Measurements from ENCODE around the gene FAM174B.

FAM174B gene

GRCh38 chr15:92619145-92620101 is 36.2 kb downstream of the FAM174B start:
- H3K9me2 ChIP-seq (ENCODE audit: low read depth, low read length), result no peaks in the 10 kb centered on the region
- H4K20me1 ChIP-seq (ENCODE audit: insufficient read depth, low read length), result no peaks in the 10 kb centered on the region
- no peaks in the 10 kb centered on the region for H3K9me3 ChIP-seq (ENCODE audit: low read length)
- H2AFZ ChIP-seq (ENCODE audit: low read length), result no peak overlapping the region
- no peak overlapping the region for H3K27ac ChIP-seq (ENCODE audit: low read depth, low read length, poor library complexity, severe bottlenecking)
- no peak overlapping the region for H3K4me2 ChIP-seq (ENCODE audit: low read length)
- H3F3A ChIP-seq (ENCODE audit: insufficient read depth, low read length), result no peaks in the 10 kb centered on the region
- H3K4me1 ChIP-seq (ENCODE audit: insufficient read depth, low read length, severe bottlenecking), result no peaks in the 10 kb centered on the region
- no peak overlapping the region for H3K4me3 ChIP-seq (ENCODE audit: low read depth, low read length, poor library complexity, severe bottlenecking)
- H3K79me2 ChIP-seq (ENCODE audit: insufficient read depth, low read length), result no peaks in the 10 kb centered on the region
- no peaks in the 10 kb centered on the region for H3K27me3 ChIP-seq (ENCODE audit: insufficient read depth, low read length)
- H3K9ac ChIP-seq (ENCODE audit: low read length), result no peak overlapping the region
- no peaks in the 10 kb centered on the region for H3K36me3 ChIP-seq (ENCODE audit: insufficient read depth, low read length)
- TF ChIP-seq, protein P1, sequence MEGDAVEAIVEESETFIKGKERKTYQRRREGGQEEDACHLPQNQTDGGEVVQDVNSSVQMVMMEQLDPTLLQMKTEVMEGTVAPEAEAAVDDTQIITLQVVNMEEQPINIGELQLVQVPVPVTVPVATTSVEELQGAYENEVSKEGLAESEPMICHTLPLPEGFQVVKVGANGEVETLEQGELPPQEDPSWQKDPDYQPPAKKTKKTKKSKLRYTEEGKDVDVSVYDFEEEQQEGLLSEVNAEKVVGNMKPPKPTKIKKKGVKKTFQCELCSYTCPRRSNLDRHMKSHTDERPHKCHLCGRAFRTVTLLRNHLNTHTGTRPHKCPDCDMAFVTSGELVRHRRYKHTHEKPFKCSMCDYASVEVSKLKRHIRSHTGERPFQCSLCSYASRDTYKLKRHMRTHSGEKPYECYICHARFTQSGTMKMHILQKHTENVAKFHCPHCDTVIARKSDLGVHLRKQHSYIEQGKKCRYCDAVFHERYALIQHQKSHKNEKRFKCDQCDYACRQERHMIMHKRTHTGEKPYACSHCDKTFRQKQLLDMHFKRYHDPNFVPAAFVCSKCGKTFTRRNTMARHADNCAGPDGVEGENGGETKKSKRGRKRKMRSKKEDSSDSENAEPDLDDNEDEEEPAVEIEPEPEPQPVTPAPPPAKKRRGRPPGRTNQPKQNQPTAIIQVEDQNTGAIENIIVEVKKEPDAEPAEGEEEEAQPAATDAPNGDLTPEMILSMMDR (IDR thresholded peaks at IDR 0.05; ENCODE audit: low read length), result no peak
- no peak for TF ChIP-seq EZH2 (IDR thresholded peaks at IDR 0.05; ENCODE audit: borderline replicate concordance, low read length)

DNA sequence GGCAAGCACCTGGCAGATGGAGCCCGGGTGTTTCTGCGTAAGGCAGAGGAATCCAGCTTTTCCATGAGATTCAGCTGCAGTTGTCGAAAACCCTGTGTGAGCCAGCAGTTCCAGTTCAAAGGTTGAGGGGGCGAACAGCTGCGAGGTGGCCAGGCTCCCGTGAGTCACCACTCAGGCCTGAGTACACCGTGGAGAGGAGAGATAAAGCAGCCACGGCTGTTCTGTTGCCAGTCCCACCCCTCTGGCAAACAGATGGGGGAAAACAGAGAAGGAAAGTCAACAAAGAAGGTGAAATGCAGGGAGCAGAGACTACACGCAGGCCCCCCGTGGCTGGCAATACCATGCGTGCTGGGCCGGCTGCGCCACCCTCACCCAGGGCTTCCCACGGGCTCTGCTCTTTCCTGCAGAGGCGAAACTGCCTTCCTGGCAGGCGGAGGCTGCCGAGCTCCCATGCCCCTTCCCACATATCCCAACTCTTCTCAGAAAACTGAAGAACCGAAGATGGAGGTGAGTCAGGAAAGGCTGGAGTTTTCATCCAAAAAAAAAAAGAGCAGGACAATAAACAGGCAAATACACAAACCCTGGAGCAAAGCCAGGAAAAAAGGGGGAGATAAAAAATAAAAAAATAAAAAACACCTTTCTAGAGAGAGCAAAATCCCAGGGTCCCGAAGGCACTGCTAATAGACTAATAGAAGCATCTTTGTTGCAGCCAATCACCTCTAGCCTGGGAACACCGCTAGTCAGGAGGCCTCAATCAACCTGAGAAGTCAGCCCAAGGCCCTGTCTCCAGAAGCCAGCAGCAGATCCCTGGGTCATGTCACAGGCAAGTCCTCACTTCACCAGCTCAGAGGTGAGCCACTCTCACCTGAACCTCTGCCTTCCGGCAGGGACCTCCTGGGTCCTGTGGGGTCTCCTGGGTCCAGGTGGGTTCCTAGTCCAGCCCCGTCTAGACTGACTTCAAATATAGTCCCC is 37.7 kb downstream of the FAM174B start:
- Histone ChIP-seq H3K9me2 (ENCODE audit: low read depth, low read length) (no peaks in the 10 kb centered on the region), H3K79me2 (ENCODE audit: insufficient read depth, low read length) (no peaks in the 10 kb centered on the region), H3K9ac (ENCODE audit: low read length) (no peak overlapping the region), H3K27me3 (ENCODE audit: insufficient read depth, low read length) (no peaks in the 10 kb centered on the region), H3K9me3 (ENCODE audit: low read length) (no peaks in the 10 kb centered on the region), H3K4me2 (ENCODE audit: low read length) (no peak overlapping the region), H3K4me3 (ENCODE audit: low read depth, low read length, poor library complexity, severe bottlenecking) (no peak overlapping the region), H4K20me1 (ENCODE audit: insufficient read depth, low read length) (no peaks in the 10 kb centered on the region), H3K36me3 (ENCODE audit: insufficient read depth, low read length) (no peaks in the 10 kb centered on the region), H3K27ac (ENCODE audit: low read depth, low read length, poor library complexity, severe bottlenecking) (no peak overlapping the region), H3F3A (ENCODE audit: insufficient read depth, low read length) (no peaks in the 10 kb centered on the region), H2AFZ (ENCODE audit: low read length) (no peak overlapping the region), H3K4me1 (ENCODE audit: insufficient read depth, low read length, severe bottlenecking) (no peaks in the 10 kb centered on the region)
- TF ChIP-seq, protein P1 (IDR thresholded peaks at IDR 0.05; ENCODE audit: low read length), result no peak
- TF ChIP-seq EZH2 (IDR thresholded peaks at IDR 0.05; ENCODE audit: borderline replicate concordance, low read length), result no peak

GRCh38 chr15:92616621-92617548 is 38.7 kb downstream of the FAM174B start:
- H4K20me1 ChIP-seq (ENCODE audit: insufficient read depth, low read length), result no peaks in the 10 kb centered on the region
- TF ChIP-seq EZH2 (IDR thresholded peaks at IDR 0.05; ENCODE audit: borderline replicate concordance, low read length), result no peak
- TF ChIP-seq, protein P1 (IDR thresholded peaks at IDR 0.05; ENCODE audit: low read length), result no peak
- no peak overlapping the region for H3K9ac ChIP-seq (ENCODE audit: low read length)
- no peak overlapping the region for H2AFZ ChIP-seq (ENCODE audit: low read length)
- H3F3A ChIP-seq (ENCODE audit: insufficient read depth, low read length), result no peaks in the 10 kb centered on the region
- H3K9me3 ChIP-seq (ENCODE audit: low read length), result no peaks in the 10 kb centered on the region
- no peak overlapping the region for H3K4me2 ChIP-seq (ENCODE audit: low read length)
- no peaks in the 10 kb centered on the region for H3K79me2 ChIP-seq (ENCODE audit: insufficient read depth, low read length)
- no peaks in the 10 kb centered on the region for H3K27me3 ChIP-seq (ENCODE audit: insufficient read depth, low read length)
- H3K4me1 ChIP-seq (ENCODE audit: insufficient read depth, low read length, severe bottlenecking), result no peaks in the 10 kb centered on the region
- H3K36me3 ChIP-seq (ENCODE audit: insufficient read depth, low read length), result no peaks in the 10 kb centered on the region
- H3K27ac ChIP-seq (ENCODE audit: low read depth, low read length, poor library complexity, severe bottlenecking), result no peak overlapping the region
- no peaks in the 10 kb centered on the region for H3K9me2 ChIP-seq (ENCODE audit: low read depth, low read length)
- no peak overlapping the region for H3K4me3 ChIP-seq (ENCODE audit: low read depth, low read length, poor library complexity, severe bottlenecking)

All from OCI-LY1 (cell line).